Neural progenitor cell (in vitro differentiated cells): ENCODE data around the gene PIP5KL1.

Source experiments
- EZH2 ChIP-seq: fragments of 200-600 bp; sonication (generic); IDR thresholded peaks from 2 replicates; pipeline ENCODE4 v1.6.1; 2017; ENCODE audit warnings: antibody characterized with exemption, mild to moderate bottlenecking, moderate library complexity
- EZH2phosphoT487 ChIP-seq: fragments of 200-600 bp; sonication (generic); IDR thresholded peaks from 2 replicates; pipeline ENCODE4 v1.6.1; 2017; ENCODE audit warnings: antibody characterized with exemption
- TF ChIP-seq, protein P1 (sequence below): fragments of 200-600 bp; sonication (generic); IDR thresholded peaks from 2 replicates; pipeline ENCODE4 v1.5.1; 2017; ENCODE audit warnings: antibody characterized with exemption, mild to moderate bottlenecking

GRCh38 chr9:127923046-127923445 is 7.5 kb downstream of the PIP5KL1 start:
- TF ChIP-seq, protein P1, sequence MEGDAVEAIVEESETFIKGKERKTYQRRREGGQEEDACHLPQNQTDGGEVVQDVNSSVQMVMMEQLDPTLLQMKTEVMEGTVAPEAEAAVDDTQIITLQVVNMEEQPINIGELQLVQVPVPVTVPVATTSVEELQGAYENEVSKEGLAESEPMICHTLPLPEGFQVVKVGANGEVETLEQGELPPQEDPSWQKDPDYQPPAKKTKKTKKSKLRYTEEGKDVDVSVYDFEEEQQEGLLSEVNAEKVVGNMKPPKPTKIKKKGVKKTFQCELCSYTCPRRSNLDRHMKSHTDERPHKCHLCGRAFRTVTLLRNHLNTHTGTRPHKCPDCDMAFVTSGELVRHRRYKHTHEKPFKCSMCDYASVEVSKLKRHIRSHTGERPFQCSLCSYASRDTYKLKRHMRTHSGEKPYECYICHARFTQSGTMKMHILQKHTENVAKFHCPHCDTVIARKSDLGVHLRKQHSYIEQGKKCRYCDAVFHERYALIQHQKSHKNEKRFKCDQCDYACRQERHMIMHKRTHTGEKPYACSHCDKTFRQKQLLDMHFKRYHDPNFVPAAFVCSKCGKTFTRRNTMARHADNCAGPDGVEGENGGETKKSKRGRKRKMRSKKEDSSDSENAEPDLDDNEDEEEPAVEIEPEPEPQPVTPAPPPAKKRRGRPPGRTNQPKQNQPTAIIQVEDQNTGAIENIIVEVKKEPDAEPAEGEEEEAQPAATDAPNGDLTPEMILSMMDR = no peak
- TF ChIP-seq EZH2phosphoT487 (no peak), EZH2 (no peak)
